Karpas-422 (cell line): Measurements from ENCODE around the gene B4GALNT4. TPM values are rescaled to one million over a fixed set of nuclear protein-coding genes. Genes with fewer than 3 reads are reported as not detected.
"Not testable (repeated sequence)": the region's sequence is repeated elsewhere in the genome, so short reads cannot be mapped to it uniquely, and the experiment has no call there.

ENCODE experiments used
- DNase-seq: peaks from one replicate; pipeline ENCODE4 v3.0.0-alpha.2; 2015
- H2AFZ ChIP-seq: fragments of 200-600 bp; sonication (generic); 2 replicates; pipeline ENCODE4 v1.6.1; 2014; ENCODE audit warnings: antibody characterized with exemption, low read length, mixed read lengths
- H3K27ac ChIP-seq: fragments of 200-600 bp; sonication (generic); 2 replicates; pipeline ENCODE4 v1.5.1; 2014; ENCODE audit warnings: mild to moderate bottlenecking, low read length, moderate library complexity
- H3K27me3 ChIP-seq: fragments of 200-600 bp; sonication (generic); 2 replicates; pipeline ENCODE4 v1.6.1; 2014; ENCODE audit warnings: low read length, mixed read lengths
- H3K36me3 ChIP-seq: fragments of 200-600 bp; sonication (generic); 2 replicates; pipeline ENCODE4 v1.6.1; 2014; ENCODE audit warnings: low read length, mixed read lengths; ENCODE audit not compliant: insufficient read depth
- H3K4me1 ChIP-seq: fragments of 200-600 bp; sonication (generic); 2 replicates; pipeline ENCODE4 v1.6.1; 2014; ENCODE audit warnings: mild to moderate bottlenecking, low read length, mixed read lengths
- H3K4me2 ChIP-seq: fragments of 200-600 bp; sonication (generic); 2 replicates; pipeline ENCODE4 v1.6.1; 2014; ENCODE audit warnings: low read length, low read depth, mild to moderate bottlenecking; ENCODE audit not compliant: poor library complexity, severe bottlenecking
- H3K4me3 ChIP-seq: fragments of 200-600 bp; sonication (generic); 2 replicates; pipeline ENCODE4 v1.5.1; 2014; ENCODE audit warnings: mild to moderate bottlenecking, antibody characterized with exemption, low read length, mixed read lengths
- H3K79me2 ChIP-seq: fragments of 200-600 bp; sonication (generic); 2 replicates; pipeline ENCODE4 v1.6.1; 2014; ENCODE audit warnings: mild to moderate bottlenecking, low read length, mixed read lengths
- H3K9ac ChIP-seq: fragments of 200-600 bp; sonication (generic); 2 replicates; pipeline ENCODE4 v1.6.0; 2014; ENCODE audit warnings: low read length
- H3K9me2 ChIP-seq: fragments of 200-600 bp; sonication (generic), shearing (Covaris generic); replicated peaks from 2 replicates; pipeline ENCODE4 v1.6.0; 2014; ENCODE audit warnings: mild to moderate bottlenecking, low read length, moderate library complexity; ENCODE audit not compliant: insufficient read depth
- H3K9me3 ChIP-seq: fragments of 300-700, 200-600 bp; sonication (generic); 2 replicates; pipeline ENCODE4 v1.6.1; 2014; ENCODE audit warnings: low read length, mixed read lengths
- H4K20me1 ChIP-seq: fragments of 200-600 bp; sonication (generic); 2 replicates; pipeline ENCODE4 v1.6.1; 2014; ENCODE audit warnings: mild to moderate bottlenecking, antibody characterized with exemption, low read length, low read depth; ENCODE audit not compliant: insufficient read depth
- total RNA-seq: library from RNA; depleted of rRNA; stranded (reverse); fragments of >200 nt; shearing (Covaris generic); gene quantifications from 2 replicates; pipeline ENCODE4 v1.2.3, GENCODE V29; 2014; ENCODE audit warnings: low replicate concordance

B4GALNT4 gene
- total RNA-seq, 1 experiment from 2014 or later = not detected

DNA sequence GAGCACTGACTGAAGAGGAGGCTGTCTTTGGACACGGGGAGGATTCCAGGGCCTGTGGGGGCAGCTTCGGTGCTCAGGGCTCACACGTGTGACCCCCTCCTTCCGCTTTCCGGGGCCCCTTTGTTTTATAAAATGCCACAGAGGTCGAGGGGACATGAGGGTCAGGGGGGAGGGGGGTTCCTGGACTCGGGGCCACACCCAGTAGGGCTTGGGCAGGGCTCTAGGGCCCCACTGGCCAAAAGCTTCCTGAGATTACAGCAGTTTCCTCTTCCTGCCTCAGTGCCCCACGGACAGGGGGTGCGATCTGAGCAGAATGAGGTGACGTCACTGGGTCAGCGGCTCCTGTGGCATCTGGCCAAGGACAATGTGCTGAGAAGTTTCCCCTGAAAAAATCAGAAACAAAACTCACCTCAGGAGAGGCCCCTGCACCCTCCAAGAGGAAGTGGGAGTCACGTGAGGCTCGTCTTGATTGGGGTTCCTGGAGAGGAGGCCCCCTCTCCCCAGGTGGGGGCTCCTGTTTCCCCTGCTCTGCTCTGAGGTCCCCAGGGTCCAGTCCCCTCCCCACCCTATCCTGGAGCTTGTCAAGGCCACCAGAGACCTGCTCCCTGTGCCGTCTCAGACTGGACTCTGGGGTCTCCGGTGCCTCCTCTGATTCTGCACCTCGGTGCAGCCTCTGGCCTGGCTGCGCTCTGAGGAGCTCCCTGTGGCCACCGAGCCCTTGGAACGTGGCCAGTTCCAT, 42.3 kb upstream of the B4GALNT4 start:
- Histone ChIP-seq H4K20me1 (no peaks in the 10 kb centered on the region), H3K27ac (no peak overlapping the region), H3K4me1 (peaks cover 12% of the 10 kb centered on the region), H3K4me3 (peak overlapping the region; percentile 30; the same call in 1 of the 2 replicates), H3K36me3 (no peaks in the 10 kb centered on the region), H3K9ac (peak overlapping the region; percentile 50), H2AFZ (peak overlapping the region; percentile 69; the same call in 1 of the 2 replicates), H3K4me2 (peak overlapping the region; percentile 47), H3K79me2 (no peaks in the 10 kb centered on the region), H3K9me3 (no peaks in the 10 kb centered on the region), H3K27me3 (no peaks in the 10 kb centered on the region), H3K9me2 (no peaks in the 10 kb centered on the region)
- peak; percentile 72 for DNase-seq

DNA sequence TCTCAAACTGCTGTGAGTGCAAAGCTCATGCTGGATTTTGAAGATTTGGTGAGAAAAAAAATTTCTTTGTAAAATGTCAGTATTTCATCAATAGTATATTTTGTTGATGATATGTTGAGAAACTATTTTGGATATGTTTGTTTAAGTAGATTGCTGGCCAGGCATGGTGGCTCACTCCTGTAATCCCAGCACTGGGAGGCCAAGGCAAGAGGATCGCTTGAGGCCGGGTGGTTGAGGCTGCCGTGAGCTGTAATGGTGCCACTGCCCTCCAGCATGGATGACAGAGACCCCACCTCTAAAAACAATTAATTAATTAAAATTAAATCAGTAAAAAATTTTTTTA, 41.7 kb upstream of the B4GALNT4 start:
- H3K9me2 ChIP-seq = no peaks in the 10 kb centered on the region
- H3K4me1 ChIP-seq = peaks cover 12% of the 10 kb centered on the region
- no peak overlapping the region for H3K27ac ChIP-seq
- no peak overlapping the region for H3K4me3 ChIP-seq
- H3K4me2 ChIP-seq = peak overlapping the region; percentile 47
- no peak for DNase-seq
- H3K9ac ChIP-seq = peak overlapping the region; percentile 50; the same call in 1 of the 2 replicates
- H2AFZ ChIP-seq = peak overlapping the region; percentile 69; the same call in 1 of the 2 replicates
- no peaks in the 10 kb centered on the region for H3K36me3 ChIP-seq
- no peaks in the 10 kb centered on the region for H3K27me3 ChIP-seq
- no peaks in the 10 kb centered on the region for H3K9me3 ChIP-seq
- H3K79me2 ChIP-seq = no peaks in the 10 kb centered on the region
- H4K20me1 ChIP-seq = no peaks in the 10 kb centered on the region

DNA sequence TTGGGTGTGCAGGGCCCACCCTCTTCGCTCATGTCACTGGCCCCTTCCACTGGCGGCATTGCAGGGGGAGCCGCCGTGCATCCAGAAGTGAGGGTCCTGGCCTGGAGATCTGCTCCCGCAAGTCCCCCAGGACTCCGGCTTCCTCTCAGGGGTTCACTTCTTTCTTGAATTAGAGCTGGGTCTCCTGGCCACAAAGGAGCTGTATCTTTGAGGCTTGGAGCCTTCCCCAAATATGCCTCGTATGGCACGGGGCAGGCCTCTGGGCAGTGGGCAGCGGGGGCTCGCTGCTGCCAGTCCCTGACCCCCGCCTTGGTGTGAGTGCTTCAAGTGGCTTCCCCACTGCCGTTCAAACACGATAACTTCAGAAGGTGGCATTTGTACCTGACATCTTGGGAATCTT, 41.3 kb upstream of the B4GALNT4 start:
- H3K4me3 ChIP-seq = no peak overlapping the region

DNA sequence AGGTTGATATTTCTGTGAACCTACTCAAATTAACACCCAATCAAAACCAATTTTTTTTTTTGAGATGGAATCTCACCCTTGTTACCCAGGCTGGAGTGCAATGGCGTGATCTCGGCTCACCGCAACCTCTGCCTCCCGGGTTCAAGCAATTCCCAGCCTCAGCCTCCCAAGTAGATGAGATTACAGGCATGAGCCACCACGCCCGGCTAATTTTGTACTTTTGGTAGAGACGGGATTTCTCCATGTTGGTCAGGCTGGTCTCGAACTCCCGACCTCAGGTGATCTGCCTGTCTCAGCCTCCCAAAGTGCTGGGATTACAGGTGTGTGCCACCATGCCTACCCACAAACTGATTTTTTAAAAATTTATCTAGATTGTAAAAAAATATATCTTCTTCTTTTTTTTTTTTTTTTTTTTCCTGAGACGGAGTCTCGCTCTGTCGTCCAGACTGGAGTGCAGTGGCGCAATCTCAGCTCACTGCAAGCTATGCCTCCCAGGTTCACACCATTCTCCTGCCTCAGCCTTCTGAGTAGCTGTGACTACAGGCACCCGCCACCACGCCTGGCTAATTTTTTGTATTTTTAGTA, 40.7 kb upstream of the B4GALNT4 start:
- not testable (repeated sequence) for H3K79me2 ChIP-seq, H4K20me1 ChIP-seq, DNase-seq, H3K36me3 ChIP-seq, H3K27me3 ChIP-seq, H3K9ac ChIP-seq, H3K27ac ChIP-seq, H3K9me2 ChIP-seq, H2AFZ ChIP-seq, H3K4me3 ChIP-seq, H3K9me3 ChIP-seq, H3K4me2 ChIP-seq
- peaks cover 12% of the 10 kb centered on the region for H3K4me1 ChIP-seq

More for the DNA sequence above, 41.3 kb upstream of the B4GALNT4 start:
- no peaks in the 10 kb centered on the region for H3K9me2 ChIP-seq
- DNase-seq = no peak
- H3K27me3 ChIP-seq = no peaks in the 10 kb centered on the region
- no peak overlapping the region for H2AFZ ChIP-seq
- no peak overlapping the region for H3K9ac ChIP-seq
- H3K27ac ChIP-seq = no peak overlapping the region
- no peaks in the 10 kb centered on the region for H3K36me3 ChIP-seq
- peaks cover 12% of the 10 kb centered on the region for H3K4me1 ChIP-seq
- H3K4me2 ChIP-seq = no peak overlapping the region
- no peaks in the 10 kb centered on the region for H3K79me2 ChIP-seq
- no peaks in the 10 kb centered on the region for H3K9me3 ChIP-seq
- no peaks in the 10 kb centered on the region for H4K20me1 ChIP-seq

DNA sequence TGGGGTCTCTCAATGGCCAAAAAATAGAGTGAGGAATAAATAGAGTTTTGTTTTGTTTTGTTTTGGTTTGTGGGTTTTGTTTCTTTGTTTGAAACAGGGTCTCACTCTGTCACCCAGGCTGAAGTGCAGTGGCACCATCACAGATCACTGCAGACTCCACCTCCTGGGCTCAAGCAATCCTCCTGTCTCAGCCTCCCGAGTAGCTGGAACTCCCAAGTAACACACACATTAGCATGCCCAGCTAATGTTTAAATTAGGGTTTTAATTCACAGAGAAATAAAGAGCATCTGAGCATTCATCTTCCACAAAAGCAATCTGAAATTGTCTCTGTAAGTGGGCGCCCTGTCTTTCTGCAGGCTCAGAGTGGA, 39.4 kb upstream of the B4GALNT4 start:
- Histone ChIP-seq H3K79me2 (no peaks in the 10 kb centered on the region), H3K4me3 (no peak overlapping the region), H3K36me3 (no peaks in the 10 kb centered on the region), H3K9me3 (no peaks in the 10 kb centered on the region), H3K4me1 (peaks cover 12% of the 10 kb centered on the region), H2AFZ (no peak overlapping the region), H3K4me2 (no peak overlapping the region), H3K27ac (no peak overlapping the region), H4K20me1 (no peaks in the 10 kb centered on the region), H3K9ac (no peak overlapping the region), H3K9me2 (no peaks in the 10 kb centered on the region), H3K27me3 (no peaks in the 10 kb centered on the region)
- DNase-seq = no peak

DNA sequence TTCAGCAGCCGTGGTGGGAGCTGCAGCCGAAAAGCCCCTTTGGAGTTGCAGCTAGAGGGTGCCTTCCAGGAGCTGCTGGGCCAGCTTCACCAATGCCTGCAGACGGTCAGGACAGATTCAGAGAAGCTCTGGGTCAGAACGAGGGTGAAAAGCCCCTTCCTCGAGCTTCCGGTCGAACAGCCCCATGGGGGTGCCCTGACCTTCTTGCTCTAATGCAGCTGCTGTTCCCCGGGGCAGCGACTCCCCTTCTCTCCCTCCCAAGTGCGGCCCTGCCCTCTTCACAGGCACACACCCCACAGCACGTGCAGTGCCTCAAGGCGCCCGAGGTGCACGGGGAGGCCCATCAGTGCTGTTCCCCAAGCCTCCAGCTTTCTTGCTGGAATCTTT, 39.0 kb upstream of the B4GALNT4 start:
- no peak overlapping the region for H3K27ac ChIP-seq
- no peak overlapping the region for H3K4me3 ChIP-seq
- no peak overlapping the region for H2AFZ ChIP-seq

DNA sequence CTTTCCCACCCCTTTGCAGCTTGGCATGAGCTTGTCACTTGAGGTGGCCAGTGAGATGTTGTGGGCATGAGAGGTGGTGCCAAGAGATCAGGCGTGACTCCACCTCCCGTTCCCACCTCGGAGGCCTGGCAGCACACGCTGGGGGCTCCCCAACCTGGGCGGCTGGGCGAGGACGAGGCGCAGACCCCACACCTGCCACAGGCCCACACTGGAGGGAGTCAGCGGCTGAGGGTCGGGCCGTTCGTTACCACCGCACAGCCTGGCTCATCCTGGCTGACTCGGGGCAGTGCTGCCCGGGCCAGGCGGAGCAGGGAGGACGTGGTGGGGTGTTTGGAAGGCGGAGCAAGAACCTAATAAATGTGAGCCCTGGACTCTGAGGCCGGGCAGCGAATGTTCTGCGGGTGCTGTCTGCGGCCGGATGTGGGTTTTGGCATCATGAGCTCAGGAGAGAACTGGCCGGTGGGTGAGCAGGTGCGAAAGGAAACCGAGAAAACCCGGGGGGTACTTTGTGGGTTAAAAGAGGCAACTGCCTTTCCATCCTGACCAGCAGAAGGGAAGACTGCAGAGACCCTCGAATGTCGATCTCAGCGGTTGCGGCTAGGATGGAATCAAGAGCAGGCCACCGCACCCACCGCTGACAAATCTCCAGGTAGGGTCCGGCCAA, 38.5 kb upstream of the B4GALNT4 start:
- no peak overlapping the region for H3K4me2 ChIP-seq
- H3K9me3 ChIP-seq = no peaks in the 10 kb centered on the region
- no peak overlapping the region for H2AFZ ChIP-seq
- H3K9ac ChIP-seq = no peak overlapping the region
- no peaks in the 10 kb centered on the region for H3K79me2 ChIP-seq
- no peaks in the 10 kb centered on the region for H3K36me3 ChIP-seq
- H3K27ac ChIP-seq = no peak overlapping the region
- no peak for DNase-seq
- no peaks in the 10 kb centered on the region for H4K20me1 ChIP-seq
- no peak overlapping the region for H3K4me3 ChIP-seq
- H3K4me1 ChIP-seq = peaks cover 12% of the 10 kb centered on the region
- no peaks in the 10 kb centered on the region for H3K27me3 ChIP-seq
- H3K9me2 ChIP-seq = no peaks in the 10 kb centered on the region

More for the DNA sequence above, 39.0 kb upstream of the B4GALNT4 start:
- Histone ChIP-seq H3K9me2 (no peaks in the 10 kb centered on the region), H3K4me2 (no peak overlapping the region), H3K9me3 (no peaks in the 10 kb centered on the region), H3K79me2 (no peaks in the 10 kb centered on the region), H4K20me1 (no peaks in the 10 kb centered on the region), H3K9ac (no peak overlapping the region), H3K27me3 (no peaks in the 10 kb centered on the region), H3K4me1 (peaks cover 12% of the 10 kb centered on the region), H3K36me3 (no peaks in the 10 kb centered on the region)
- DNase-seq = no peak

DNA sequence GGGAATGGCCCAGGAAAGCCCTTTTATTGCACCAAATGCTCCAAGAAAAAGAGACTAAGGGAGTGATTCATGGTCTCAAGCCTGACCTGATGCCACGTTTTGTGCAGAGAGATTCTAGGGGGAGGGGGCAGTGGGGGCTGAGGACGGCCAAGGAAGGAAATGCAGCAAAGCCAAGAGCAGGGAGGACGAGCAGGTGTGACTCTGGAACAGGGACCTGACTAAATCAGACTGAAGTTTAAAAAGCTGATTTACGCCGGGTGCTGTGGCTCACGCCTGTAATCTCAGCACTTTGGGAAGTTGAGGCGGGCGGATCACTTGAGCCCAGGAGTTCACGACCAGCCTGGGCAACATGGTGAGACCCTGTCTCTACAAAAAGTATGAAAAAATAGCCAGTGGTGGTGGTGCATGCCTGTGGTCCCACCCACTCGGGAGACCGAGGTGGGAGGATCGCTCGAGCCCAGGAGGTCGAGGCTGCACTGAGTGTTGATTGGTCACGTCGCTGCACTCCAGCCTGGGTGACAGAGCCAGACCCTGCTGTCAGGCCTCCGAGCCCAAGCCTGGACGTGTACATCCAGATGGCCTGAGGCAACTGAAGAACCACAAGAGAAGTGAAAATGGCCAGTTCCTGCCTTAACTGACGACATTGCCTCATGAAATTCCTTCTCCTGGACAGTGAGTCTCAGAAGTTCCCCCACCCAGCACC, 37.8 kb upstream of the B4GALNT4 start:
- no peak overlapping the region for H3K4me3 ChIP-seq
- no peaks in the 10 kb centered on the region for H4K20me1 ChIP-seq
- H3K36me3 ChIP-seq = no peaks in the 10 kb centered on the region
- no peak overlapping the region for H2AFZ ChIP-seq
- no peaks in the 10 kb centered on the region for H3K9me3 ChIP-seq
- no peak overlapping the region for H3K9ac ChIP-seq
- peaks cover 11% of the 10 kb centered on the region for H3K4me1 ChIP-seq
- DNase-seq = no peak
- H3K79me2 ChIP-seq = no peaks in the 10 kb centered on the region
- no peaks in the 10 kb centered on the region for H3K9me2 ChIP-seq
- H3K4me2 ChIP-seq = no peak overlapping the region
- no peaks in the 10 kb centered on the region for H3K27me3 ChIP-seq
- H3K27ac ChIP-seq = no peak overlapping the region
